GM12864 (cell line): ENCODE results near the gene POMZP3.
"Not testable (repeated sequence)": the region's sequence is repeated elsewhere in the genome, so short reads cannot be mapped to it uniquely, and the experiment has no call there.

Experiments used
- DNase-seq: peaks from one replicate; pipeline ENCODE4 v3.0.0-alpha.2; 2011; ENCODE audit warnings: low read depth
- H3K4me3 ChIP-seq: 2 replicates; pipeline ENCODE4 v1.5.1; 2011; ENCODE audit warnings: mild to moderate bottlenecking, low read depth, low read length, control low read depth
- CTCF ChIP-seq: IDR thresholded peaks from 2 replicates; pipeline ENCODE4 v1.5.1; 2011; ENCODE audit warnings: low read depth, mild to moderate bottlenecking, moderate library complexity, low read length, control low read depth, inconsistent platforms; ENCODE audit errors: missing control alignments

POMZP3 gene

DNA sequence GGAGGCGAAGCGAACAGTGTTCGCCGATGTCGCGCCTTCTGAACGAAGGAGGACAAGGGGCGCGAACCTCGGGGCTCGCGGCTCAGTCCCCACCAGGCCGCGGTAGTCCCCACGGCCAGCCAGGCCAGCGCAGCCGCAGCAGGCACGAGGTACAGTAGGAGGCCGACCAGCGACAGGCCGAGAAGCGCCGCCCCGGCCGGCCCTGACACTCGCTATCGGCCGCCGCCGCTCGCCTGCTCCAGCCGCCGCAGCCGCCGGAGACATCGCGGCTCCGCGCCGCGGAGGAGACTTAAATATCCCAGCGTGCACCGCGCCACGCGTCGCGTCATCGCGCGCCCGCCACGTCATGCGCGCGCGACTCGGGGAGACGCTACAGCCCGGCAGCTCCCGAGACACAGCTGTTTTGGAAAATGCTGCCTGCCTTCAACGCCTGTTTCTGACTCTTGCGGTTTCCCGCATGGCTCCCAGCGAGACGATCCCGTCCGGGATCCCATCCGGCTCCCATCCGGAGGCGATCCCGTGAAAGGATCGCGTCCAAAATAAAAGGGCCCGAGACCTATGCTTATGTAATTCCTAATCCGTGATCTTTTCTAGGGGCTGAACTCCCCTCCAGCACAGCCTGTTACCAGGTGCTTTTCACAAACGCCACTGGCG is at the start of gene POMZP3:
Gene POMZP3, minus strand, starts transcription at position 291 of the 654 bp plus-strand sequence. CDS start 1,215 bp downstream, outside the sequence.
- not testable (repeated sequence) for DNase-seq
- H3K4me3 ChIP-seq = peak within 1 kb of the TSS; percentile 62

GRCh38 chr7:76675783-76676182 is 48.7 kb upstream of the POMZP3 start:
- not testable (repeated sequence) for DNase-seq, H3K4me3 ChIP-seq

- not testable (repeated sequence) for H3K4me3 ChIP-seq, DNase-seq
Observed at GRCh38 chr7:76673346-76673745, 46.3 kb upstream of the POMZP3 start.

DNA sequence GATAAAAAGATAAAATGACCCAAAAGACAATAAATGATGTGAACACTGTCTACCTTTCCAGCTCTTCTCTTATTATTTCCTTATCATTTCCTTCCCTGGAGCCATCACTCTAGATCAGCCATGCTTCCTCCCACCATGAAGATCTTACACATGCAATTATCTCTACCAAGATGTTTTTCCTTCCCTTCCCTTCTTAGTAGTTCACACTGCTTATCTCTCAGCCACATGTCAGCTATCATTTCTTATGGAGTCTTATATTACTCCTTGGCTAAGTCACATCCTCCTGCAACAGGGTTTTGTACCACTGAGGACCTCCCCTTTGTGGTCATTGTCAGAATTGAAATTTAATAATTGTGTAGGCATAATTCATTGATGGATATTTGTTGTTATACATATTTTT is 32.1 kb upstream of the POMZP3 start:
- not testable (repeated sequence) for H3K4me3 ChIP-seq, DNase-seq

GRCh38 chr7:76656425-76656824 is 29.3 kb upstream of the POMZP3 start:
- DNase-seq, H3K4me3 ChIP-seq: not testable (repeated sequence)

GRCh38 chr7:76642620-76643019 is 15.5 kb upstream of the POMZP3 start:
- H3K4me3 ChIP-seq, DNase-seq: not testable (repeated sequence)

DNA sequence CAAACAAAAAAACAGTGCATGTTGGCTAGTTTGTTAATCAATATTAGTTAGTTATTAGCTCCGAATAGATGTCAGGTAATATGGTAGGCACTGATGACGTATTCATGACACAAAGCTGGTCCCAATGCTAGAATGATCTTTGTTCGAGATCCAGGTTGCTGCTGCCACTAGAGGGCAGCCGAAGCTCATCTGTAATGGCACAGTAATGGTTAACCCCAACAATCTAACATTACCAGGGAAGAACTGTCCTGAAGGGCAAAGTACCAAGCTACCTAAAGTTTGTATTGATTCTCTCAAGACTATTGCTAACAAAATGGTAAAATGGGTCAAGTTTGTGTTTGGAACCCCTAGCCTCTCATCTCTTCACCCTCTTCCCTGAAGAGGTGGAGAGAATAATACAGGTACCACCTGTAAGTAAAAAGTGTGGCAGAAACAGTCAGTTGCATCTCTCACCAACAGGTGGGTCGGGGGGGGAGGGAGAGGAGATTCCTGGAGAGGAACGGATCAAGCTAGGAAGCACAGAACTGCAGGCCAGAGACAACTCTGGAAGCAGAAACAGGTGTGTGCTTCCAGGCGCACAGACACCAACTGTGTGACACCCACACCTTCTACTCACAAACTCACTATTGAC is 10.1 kb upstream of the POMZP3 start:
- peak; percentile 38 for TF ChIP-seq CTCF
- not testable (repeated sequence) for DNase-seq

DNA sequence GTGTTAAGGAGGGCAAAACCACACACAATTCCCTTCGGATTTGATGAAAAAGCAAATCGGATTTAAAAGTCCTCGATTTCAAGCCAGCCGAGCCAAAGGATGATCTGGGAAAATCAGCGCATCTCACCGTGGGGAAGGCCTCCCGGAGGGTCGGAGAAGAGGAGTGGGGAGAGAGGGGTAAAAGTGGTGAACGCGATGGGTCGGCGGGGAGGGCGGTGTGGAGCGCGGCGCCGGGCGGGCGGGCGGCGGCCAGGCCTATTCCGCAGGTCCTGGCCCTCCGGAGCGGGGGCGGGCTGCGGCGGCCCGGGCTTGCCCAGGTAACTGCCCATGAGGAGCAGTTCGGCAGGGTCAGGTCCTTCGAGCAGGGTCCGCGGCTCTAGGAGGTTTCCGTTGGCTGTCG is 498 bp downstream of the POMZP3 start:
- peak overlapping the region; percentile 62 for H3K4me3 ChIP-seq
- not testable (repeated sequence) for DNase-seq

More for the DNA sequence above, 10.1 kb upstream of the POMZP3 start:
- not testable (repeated sequence) for H3K4me3 ChIP-seq

DNA sequence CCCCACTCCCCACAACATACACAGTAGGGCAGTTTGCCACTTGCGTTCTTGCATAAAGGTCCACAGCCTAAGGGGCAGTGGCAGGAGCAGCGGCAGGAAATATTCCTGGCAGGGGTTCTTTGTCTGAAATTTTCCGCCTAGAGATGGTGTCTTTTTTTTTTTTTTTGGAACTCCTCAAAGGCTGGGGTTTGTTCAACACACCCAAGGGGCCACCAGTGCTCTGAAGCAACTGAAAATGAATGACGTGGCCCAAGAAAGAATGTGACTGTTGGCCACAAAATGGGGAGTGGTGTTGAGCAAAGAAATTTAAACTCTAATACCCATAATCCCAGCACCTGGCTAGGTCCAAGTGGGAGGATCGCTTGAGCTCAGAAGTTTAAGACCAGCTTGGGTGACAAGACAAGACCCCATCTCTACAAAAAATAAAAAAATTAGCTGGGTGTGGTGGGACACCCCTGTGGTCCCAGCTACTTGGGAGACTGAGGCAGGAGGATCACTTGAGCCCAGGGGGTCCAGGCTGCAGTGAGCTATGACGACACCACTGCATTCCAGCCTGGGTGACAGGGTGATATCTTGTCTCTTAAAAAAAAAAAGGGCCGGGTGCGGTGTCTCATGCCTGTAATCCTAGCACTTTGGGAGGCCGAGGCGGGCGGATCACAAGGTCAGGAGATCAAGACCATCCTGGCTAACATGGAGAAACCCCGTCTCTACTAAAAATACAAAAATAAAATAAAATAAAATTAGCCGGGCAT is 7.5 kb downstream of the POMZP3 start:
- not testable (repeated sequence) for DNase-seq, H3K4me3 ChIP-seq

GRCh38 chr7:76613783-76614182 is 13.3 kb downstream of the POMZP3 start:
- not testable (repeated sequence) for H3K4me3 ChIP-seq, DNase-seq

- DNase-seq, H3K4me3 ChIP-seq: not testable (repeated sequence)
Observed at GRCh38 chr7:76612232-76612631, 14.8 kb downstream of the POMZP3 start.

DNA sequence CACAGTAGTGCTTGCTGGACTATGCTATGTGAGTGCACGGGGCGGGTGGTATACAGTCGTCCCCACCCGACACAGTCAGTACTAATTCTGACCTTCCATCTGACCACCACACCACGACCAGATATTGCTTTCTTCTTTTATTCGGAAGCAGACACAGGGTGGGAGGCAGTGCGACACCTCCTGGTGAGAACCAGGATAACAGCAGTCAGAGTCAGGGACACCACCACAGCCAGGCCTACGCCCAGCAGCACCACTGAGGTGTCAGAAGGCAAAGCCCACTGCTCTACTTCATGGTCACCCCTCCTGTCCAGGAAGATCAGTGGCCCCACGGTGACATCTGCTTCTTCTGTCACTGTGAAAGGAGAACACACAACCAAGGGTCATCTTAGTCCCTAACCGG is 17.2 kb downstream of the POMZP3 start:
- not testable (repeated sequence) for DNase-seq, H3K4me3 ChIP-seq

GRCh38 chr7:76608469-76608868 is 18.6 kb downstream of the POMZP3 start:
- not testable (repeated sequence) for DNase-seq, H3K4me3 ChIP-seq

DNA sequence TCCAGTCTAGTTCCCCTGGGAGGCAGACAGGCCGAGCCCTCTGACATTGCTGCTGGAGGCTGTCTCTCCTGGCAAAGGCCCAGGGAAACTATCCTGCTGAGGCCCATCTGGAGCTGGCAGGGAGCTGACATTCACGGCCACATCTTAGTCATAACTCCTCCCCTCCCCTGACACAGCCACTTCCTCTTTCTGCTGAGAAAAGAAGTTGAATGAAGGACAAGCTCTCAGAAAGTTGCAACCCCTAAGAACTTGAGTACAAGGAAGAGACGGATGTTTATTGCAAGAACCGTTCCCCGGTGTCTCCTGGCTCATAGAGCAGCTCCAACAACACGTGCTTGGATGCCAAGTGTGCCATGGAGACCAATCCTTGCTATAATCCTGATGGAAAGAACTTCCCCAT is 21.1 kb downstream of the POMZP3 start:
- peak; percentile 55 for DNase-seq
- H3K4me3 ChIP-seq = not testable (repeated sequence)

GRCh38 chr7:76600650-76601049 is 26.4 kb downstream of the POMZP3 start:
- not testable (repeated sequence) for H3K4me3 ChIP-seq, DNase-seq

DNA sequence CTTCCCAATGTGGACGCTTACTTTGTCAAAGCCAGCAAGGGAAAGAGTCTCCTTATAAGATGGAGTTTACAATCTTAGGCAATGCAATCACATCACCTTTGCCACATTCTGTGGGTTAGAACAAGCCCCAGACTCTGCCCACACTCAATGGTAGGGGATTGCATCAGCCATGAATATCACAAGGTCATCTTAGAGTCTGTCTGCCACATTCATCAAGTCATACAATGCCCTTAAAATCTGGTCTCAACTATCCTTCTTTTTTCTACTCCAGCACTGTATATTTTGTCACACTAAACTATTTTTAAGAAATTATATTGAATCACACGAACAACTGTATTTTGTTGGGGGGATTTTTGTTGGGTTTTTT is 27.0 kb downstream of the POMZP3 start:
- DNase-seq, H3K4me3 ChIP-seq: not testable (repeated sequence)

GRCh38 chr7:76598590-76599264 is 28.4 kb downstream of the POMZP3 start:
- not testable (repeated sequence) for DNase-seq

GRCh38 chr7:76597288-76597687 is 29.8 kb downstream of the POMZP3 start:
- H3K4me3 ChIP-seq, DNase-seq: not testable (repeated sequence)

More at GRCh38 chr7:76598590-76599264, 28.4 kb downstream of the POMZP3 start:
- not testable (repeated sequence) for H3K4me3 ChIP-seq
